SIG-M5 (cell line): ENCODE data around the gene CASR.

Experiments
- DNase-seq: peaks from one replicate; lab custom pipeline; 2025; lab: John Stamatoyannopoulos, UW

CASR gene

GRCh38 chr3:122305818-122306621 is 122.6 kb downstream of the CASR start:
- no peak for DNase-seq

- DNase-seq: no peak
These were observed 123.1 kb downstream of the CASR start for GRCh38 chr3:122306622-122306953.

- DNase-seq: no peak
These were observed 123.7 kb downstream of the CASR start for GRCh38 chr3:122307094-122307687.

- no peak for DNase-seq
These were observed 124.5 kb downstream of the CASR start for GRCh38 chr3:122307976-122308375.

- DNase-seq: no peak
These were observed 126.9 kb downstream of the CASR start for GRCh38 chr3:122310361-122310760.

GRCh38 chr3:122312826-122313225 is 129.4 kb downstream of the CASR start:
- DNase-seq: peak; percentile 11

- DNase-seq: no peak
These were observed 129.8 kb downstream of the CASR start for GRCh38 chr3:122313281-122313680.

GRCh38 chr3:122314228-122314876 is 130.9 kb downstream of the CASR start:
- no peak for DNase-seq

- DNase-seq: no peak
These were observed 132.2 kb downstream of the CASR start for GRCh38 chr3:122315619-122316018.

- no peak for DNase-seq
These were observed 132.9 kb downstream of the CASR start for GRCh38 chr3:122316368-122316767.

- no peak for DNase-seq
These were observed 135.2 kb downstream of the CASR start for GRCh38 chr3:122318620-122319019.

GRCh38 chr3:122322095-122323075 is 138.9 kb downstream of the CASR start:
- peak; percentile 27 for DNase-seq

- DNase-seq: peak; percentile 66
These were observed 141.4 kb downstream of the CASR start, which contains the start of gene CSTA for GRCh38 chr3:122324871-122325323. CSTA (plus strand) TSS chr3:122325248; CDS start chr3:122325293, 45 bp downstream.

- DNase-seq: no peak
These were observed 142.3 kb downstream of the CASR start for GRCh38 chr3:122325769-122326168.

GRCh38 chr3:122331886-122332285 is 148.4 kb downstream of the CASR start:
- DNase-seq: no peak

GRCh38 chr3:122332551-122332950 is 149.1 kb downstream of the CASR start:
- no peak for DNase-seq
